Hepatocyte (in vitro differentiated cells): ENCODE results near the gene VGLL2. TPM values are rescaled to one million over a fixed set of nuclear protein-coding genes. Genes with fewer than 3 reads are reported as not detected.

ENCODE experiments used
- DNase-seq: peaks from one replicate; pipeline ENCODE4 v3.0.0-alpha.2; 2016; ENCODE audit warnings: low spot score
- H2AFZ ChIP-seq: fragments of 200-600 bp; sonication (generic); 2 replicates; pipeline ENCODE4 v1.6.0; 2016; ENCODE audit warnings: antibody characterized with exemption, mild to moderate bottlenecking
- H3K27ac ChIP-seq: fragments of 200-600 bp; sonication (generic); 2 replicates; pipeline ENCODE4 v1.5.1; 2016; ENCODE audit warnings: mild to moderate bottlenecking
- H3K27me3 ChIP-seq: fragments of 200-600 bp; sonication (generic); 2 replicates; pipeline ENCODE4 v1.6.1; 2016
- H3K36me3 ChIP-seq: fragments of 200-600 bp; sonication (generic); replicated peaks from 2 replicates; pipeline ENCODE4 v1.5.1; 2016; ENCODE audit warnings: low read depth; ENCODE audit not compliant: insufficient read depth
- H3K4me1 ChIP-seq: fragments of 200-600 bp; sonication (generic); 2 replicates; pipeline ENCODE4 v1.5.1; 2016; ENCODE audit warnings: mild to moderate bottlenecking, moderate library complexity; ENCODE audit not compliant: insufficient read depth
- H3K4me2 ChIP-seq: fragments of 200-600 bp; sonication (generic); 2 replicates; pipeline ENCODE4 v1.6.0; 2016
- H3K4me3 ChIP-seq: fragments of 200-600 bp; sonication (generic); 2 replicates; pipeline ENCODE4 v1.5.1; 2016; ENCODE audit warnings: mild to moderate bottlenecking
- H3K79me2 ChIP-seq: fragments of 200-600 bp; sonication (generic); 2 replicates; pipeline ENCODE4 v1.6.0; 2017; ENCODE audit warnings: mild to moderate bottlenecking
- H3K9me2 ChIP-seq: fragments of 200-600 bp; sonication (generic); replicated peaks from 2 replicates; pipeline ENCODE4 v1.6.0; 2017; ENCODE audit warnings: mild to moderate bottlenecking; ENCODE audit not compliant: insufficient read depth
- H3K9me3 ChIP-seq: fragments of 200-600 bp; sonication (generic); 2 replicates; pipeline ENCODE4 v1.5.1; 2016; ENCODE audit warnings: low read depth, mild to moderate bottlenecking
- H4K20me1 ChIP-seq: fragments of 200-600 bp; sonication (generic); 2 replicates; pipeline ENCODE4 v1.6.0; 2016; ENCODE audit warnings: mild to moderate bottlenecking; ENCODE audit not compliant: insufficient read depth, poor library complexity, severe bottlenecking
- EZH2 ChIP-seq: fragments of 200-600 bp; sonication (generic); IDR thresholded peaks from 2 replicates; pipeline ENCODE4 v1.6.1; 2016; ENCODE audit warnings: antibody characterized with exemption, mild to moderate bottlenecking, borderline replicate concordance
- EZH2phosphoT487 ChIP-seq: fragments of 200-600 bp; sonication (generic); IDR thresholded peaks from one replicate; pipeline ENCODE4 v1.6.1; 2018; ENCODE audit warnings: antibody characterized with exemption, mild to moderate bottlenecking, low read depth, moderate library complexity; ENCODE audit not compliant: unreplicated experiment, severe bottlenecking
- WGBS: methylation state at CpG from one replicate; pipeline ENCODE4 v1.1.6; 2016; ENCODE audit warnings: low lambda C conversion rate; ENCODE audit errors: missing lambda C conversion rate; 5-methylcytosine and 5-hydroxymethylcytosine counted together
- polyA plus RNA-seq: library from polyadenylated mRNA; unstranded; fragments of >200 nt; fragmentation: Nextera tagmentation; extraction: Ambion mirVana; gene quantifications from 2 replicates; pipeline ENCODE4 v1.2.1, GENCODE V29; 2016
- total RNA-seq: library from RNA; depleted of rRNA; stranded (reverse); fragments of >200 nt; gene quantifications from 2 replicates; pipeline ENCODE4 v1.2.3, GENCODE V29; 2014
- TF ChIP-seq, protein P1 (sequence below): fragments of 200-600 bp; sonication (generic); IDR thresholded peaks from 2 replicates; pipeline ENCODE4 v1.5.1; 2016; ENCODE audit warnings: antibody characterized with exemption, mild to moderate bottlenecking; ENCODE audit not compliant: poor library complexity

VGLL2 gene
- total and polyA plus RNA-seq, 2 experiments from 2014 or later = not detected

- WGBS = 82% methylated on average over 3 of the region's 3 CpGs
- Histone ChIP-seq H3K27me3 (no peaks in the 10 kb centered on the region), H2AFZ (no peak overlapping the region), H3K4me3 (no peak overlapping the region), H3K9me3 (no peaks in the 10 kb centered on the region), H3K4me1 (peaks cover 5% of the 10 kb centered on the region), H3K9me2 (no peaks in the 10 kb centered on the region), H3K4me2 (no peak overlapping the region), H4K20me1 (no peaks in the 10 kb centered on the region), H3K36me3 (no peaks in the 10 kb centered on the region), H3K27ac (no peak overlapping the region), H3K79me2 (no peaks in the 10 kb centered on the region)
- no peak for DNase-seq
- TF ChIP-seq, protein P1, sequence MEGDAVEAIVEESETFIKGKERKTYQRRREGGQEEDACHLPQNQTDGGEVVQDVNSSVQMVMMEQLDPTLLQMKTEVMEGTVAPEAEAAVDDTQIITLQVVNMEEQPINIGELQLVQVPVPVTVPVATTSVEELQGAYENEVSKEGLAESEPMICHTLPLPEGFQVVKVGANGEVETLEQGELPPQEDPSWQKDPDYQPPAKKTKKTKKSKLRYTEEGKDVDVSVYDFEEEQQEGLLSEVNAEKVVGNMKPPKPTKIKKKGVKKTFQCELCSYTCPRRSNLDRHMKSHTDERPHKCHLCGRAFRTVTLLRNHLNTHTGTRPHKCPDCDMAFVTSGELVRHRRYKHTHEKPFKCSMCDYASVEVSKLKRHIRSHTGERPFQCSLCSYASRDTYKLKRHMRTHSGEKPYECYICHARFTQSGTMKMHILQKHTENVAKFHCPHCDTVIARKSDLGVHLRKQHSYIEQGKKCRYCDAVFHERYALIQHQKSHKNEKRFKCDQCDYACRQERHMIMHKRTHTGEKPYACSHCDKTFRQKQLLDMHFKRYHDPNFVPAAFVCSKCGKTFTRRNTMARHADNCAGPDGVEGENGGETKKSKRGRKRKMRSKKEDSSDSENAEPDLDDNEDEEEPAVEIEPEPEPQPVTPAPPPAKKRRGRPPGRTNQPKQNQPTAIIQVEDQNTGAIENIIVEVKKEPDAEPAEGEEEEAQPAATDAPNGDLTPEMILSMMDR = no peak
- TF ChIP-seq EZH2 (no peak), EZH2phosphoT487 (no peak)
Observed at GRCh38 chr6:117307655-117308054, 42.3 kb downstream of the VGLL2 start.

DNA sequence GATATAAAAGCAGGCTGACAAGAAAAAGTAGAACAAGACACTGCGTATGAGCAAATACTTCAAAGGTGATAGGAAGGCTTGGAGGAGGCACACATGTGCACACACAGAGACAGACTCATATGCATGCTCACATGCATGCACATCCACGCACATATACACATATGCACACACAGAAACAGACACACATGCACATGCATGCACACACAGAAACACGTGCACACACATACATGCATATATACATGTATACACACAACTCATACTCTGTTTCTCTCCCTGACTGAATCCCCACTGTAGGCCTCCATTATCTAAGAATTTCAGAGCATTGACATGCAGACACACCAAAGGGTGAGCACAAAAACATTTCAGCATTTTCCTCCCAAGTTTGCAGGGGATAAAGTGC lies 43.7 kb downstream of the VGLL2 start:
- H3K4me1 ChIP-seq = peaks cover 5% of the 10 kb centered on the region
- no peak overlapping the region for H3K27ac ChIP-seq
- no peaks in the 10 kb centered on the region for H3K27me3 ChIP-seq
- 79% methylated on average over 3 of the region's 3 CpGs for WGBS
- no peaks in the 10 kb centered on the region for H3K36me3 ChIP-seq
- no peak overlapping the region for H3K4me2 ChIP-seq
- H3K9me2 ChIP-seq = no peaks in the 10 kb centered on the region
- H3K4me3 ChIP-seq = no peak overlapping the region
- DNase-seq = no peak
- no peaks in the 10 kb centered on the region for H4K20me1 ChIP-seq
- H2AFZ ChIP-seq = no peak overlapping the region
- no peaks in the 10 kb centered on the region for H3K79me2 ChIP-seq
- H3K9me3 ChIP-seq = no peaks in the 10 kb centered on the region
- TF ChIP-seq EZH2phosphoT487 (no peak), EZH2 (no peak)
- TF ChIP-seq, protein P1 = no peak

DNA sequence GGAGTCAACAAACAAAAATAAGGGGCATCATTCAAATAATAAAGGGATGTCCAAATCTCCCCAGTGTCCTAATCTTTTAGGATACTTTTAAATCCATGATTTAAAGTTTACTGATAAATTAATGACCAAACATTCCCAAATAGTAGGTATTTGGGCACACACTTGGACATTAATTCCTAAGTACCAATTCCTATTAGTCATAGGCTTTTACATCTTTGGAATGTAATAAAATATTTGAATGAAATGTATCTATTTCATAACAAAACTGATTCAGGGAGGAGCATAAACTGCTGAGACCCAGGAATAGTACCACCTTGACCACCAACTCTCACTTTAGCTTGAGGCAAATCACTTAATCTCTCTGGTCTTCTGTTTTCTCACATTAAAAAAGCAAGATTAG lies 44.3 kb downstream of the VGLL2 start:
- no peak overlapping the region for H3K27ac ChIP-seq
- H3K4me3 ChIP-seq = no peak overlapping the region
- peaks cover 5% of the 10 kb centered on the region for H3K4me1 ChIP-seq
- no peaks in the 10 kb centered on the region for H4K20me1 ChIP-seq
- H3K9me2 ChIP-seq = no peaks in the 10 kb centered on the region
- no peaks in the 10 kb centered on the region for H3K27me3 ChIP-seq
- TF ChIP-seq EZH2 (no peak), EZH2phosphoT487 (no peak)
- TF ChIP-seq, protein P1 = no peak
- no peak overlapping the region for H2AFZ ChIP-seq
- no peak for DNase-seq
- H3K79me2 ChIP-seq = no peaks in the 10 kb centered on the region
- H3K9me3 ChIP-seq = no peaks in the 10 kb centered on the region
- H3K4me2 ChIP-seq = no peak overlapping the region
- no peaks in the 10 kb centered on the region for H3K36me3 ChIP-seq

GRCh38 chr6:117311310-117311709 lies 46.0 kb downstream of the VGLL2 start:
- Histone ChIP-seq H3K4me2 (no peak overlapping the region), H2AFZ (no peak overlapping the region), H3K27me3 (no peaks in the 10 kb centered on the region), H3K4me1 (peaks cover 5% of the 10 kb centered on the region), H3K27ac (no peak overlapping the region), H3K36me3 (no peaks in the 10 kb centered on the region), H3K79me2 (no peaks in the 10 kb centered on the region), H3K4me3 (no peak overlapping the region), H3K9me3 (no peaks in the 10 kb centered on the region), H3K9me2 (no peaks in the 10 kb centered on the region), H4K20me1 (no peaks in the 10 kb centered on the region)
- no peak for TF ChIP-seq EZH2phosphoT487
- TF ChIP-seq, protein P1 = no peak
- 88% methylated on average over 3 of the region's 3 CpGs for WGBS
- no peak for DNase-seq
